ENCODE results near the gene OXTR.

OXTR gene

GRCh38 chr3:8767667-8768363 is 1.6 kb downstream of the OXTR start:
- no peak for DNase-seq (ENCODE audit: low spot score)

GRCh38 chr3:8767256-8767666 is 2.2 kb downstream of the OXTR start:
- no peak for DNase-seq (ENCODE audit: low spot score)

DNA sequence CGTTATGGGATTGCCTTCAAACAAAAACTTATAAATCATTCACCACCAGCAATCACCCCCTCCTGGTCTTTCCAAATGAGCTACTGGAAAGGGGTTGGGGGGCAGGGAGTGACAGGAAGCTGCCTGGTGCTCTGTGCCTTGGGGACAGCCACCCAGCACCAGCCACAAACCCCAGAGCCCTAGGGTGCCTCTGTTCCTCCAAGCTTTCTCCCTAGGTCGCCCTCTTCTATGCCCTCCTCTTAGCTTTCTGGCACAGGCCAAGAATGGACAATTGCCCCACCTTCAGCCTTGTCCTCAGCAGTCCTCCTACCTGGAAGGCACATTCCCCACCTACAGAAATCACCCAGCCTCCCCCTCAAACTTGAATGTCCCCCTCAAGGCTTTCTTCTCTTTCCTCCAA is 3.3 kb downstream of the OXTR start:
- no peak for DNase-seq (ENCODE audit: low spot score)

DNA sequence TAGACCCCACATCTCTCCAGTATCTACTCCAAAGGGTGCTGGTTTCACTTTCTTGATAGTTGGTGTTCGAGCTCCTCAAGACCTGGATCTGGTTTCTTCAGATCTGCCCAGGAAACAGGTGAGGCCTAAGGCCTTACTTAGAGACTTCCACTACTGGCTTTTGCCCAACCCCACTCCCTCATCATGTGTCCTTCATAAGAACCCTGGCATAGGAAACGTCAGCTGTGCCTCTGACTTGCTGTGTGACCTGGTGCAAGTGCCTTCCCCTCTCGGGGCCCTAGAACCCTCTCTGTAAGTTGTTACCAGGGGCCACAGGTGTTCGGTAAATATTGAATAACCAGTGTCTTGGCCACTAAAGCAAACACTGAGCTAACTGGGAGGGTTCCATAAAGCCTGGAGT is 3.9 kb downstream of the OXTR start:
- no peak for DNase-seq (ENCODE audit: low spot score)

DNA sequence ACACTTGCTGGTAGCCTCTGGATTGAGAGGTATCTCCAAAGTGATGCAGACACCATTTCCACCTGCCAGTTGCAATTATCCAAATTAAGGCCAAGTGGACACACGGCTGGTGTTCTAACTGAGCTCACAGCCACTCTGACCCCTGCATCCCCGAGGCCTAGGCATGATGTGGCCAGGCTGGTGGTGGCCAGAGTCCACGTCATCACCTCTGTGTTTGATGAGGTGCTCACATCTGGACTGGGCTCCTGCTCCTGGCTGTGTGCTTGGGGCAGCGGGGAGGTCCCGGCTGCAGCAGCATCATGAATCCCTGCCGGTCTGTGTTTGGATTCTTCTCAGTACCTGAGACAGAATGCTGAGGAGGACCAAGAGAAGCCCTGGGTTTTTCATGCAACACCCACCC is 4.9 kb downstream of the OXTR start:
- DNase-seq (ENCODE audit: low spot score) = no peak

DNA sequence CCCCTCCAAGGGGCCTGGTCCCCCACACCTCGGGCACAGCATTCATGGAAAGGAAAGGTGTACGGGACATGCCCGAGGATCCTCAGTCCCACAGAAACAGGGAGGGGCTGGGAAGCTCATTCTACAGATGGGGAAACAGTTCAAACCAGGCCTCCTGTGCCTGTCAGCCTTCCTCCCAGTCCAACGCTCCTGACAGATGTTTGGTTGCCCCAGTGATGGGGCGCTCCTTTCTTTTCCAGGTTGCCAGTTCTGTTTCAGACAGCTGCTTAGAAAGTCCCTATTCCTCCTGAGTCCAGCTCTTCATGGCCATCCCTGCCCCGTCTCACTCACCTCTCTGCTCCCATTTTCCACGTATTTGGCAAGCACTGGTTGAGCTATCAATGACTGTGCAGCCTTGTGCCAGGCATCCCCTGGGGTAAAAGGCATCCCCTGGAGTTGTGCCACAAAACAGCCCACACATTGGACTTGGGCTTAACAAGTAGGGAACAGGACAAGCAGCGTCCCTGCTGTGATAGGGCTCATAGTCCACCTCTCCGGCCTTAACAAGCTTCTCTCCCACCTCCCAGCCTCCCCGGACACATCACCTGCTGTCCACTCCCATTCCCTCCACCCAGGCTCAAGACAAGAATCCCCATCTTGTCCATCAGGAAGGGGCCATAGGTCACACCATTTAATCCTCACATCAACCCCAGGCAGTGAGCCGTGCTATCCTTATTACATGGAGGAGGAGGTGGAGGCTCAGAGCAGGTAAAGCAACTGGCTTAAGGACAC is 6.6 kb downstream of the OXTR start:
- DNase-seq (ENCODE audit: low spot score) = no peak

DNA sequence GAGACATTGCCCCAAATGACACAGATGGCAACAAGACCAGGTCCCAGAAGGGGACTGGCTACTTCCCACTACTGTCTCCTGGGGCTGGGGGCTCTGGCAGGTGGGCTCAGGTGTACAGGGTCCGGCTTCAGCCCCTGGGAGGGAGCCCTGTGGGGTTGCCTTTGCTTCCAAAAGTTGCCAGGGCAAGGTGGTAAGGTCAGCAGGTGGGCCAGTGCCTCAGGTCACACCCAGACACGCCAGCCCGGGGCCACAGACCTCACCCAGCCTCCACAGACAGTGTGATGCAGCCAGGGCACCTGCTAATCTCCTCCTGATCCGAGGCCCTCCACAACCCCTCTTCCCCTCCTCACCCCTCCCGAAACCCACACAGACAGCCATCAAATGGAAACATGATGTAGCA is 7.5 kb downstream of the OXTR start:
- no peak for DNase-seq (ENCODE audit: low spot score)

DNA sequence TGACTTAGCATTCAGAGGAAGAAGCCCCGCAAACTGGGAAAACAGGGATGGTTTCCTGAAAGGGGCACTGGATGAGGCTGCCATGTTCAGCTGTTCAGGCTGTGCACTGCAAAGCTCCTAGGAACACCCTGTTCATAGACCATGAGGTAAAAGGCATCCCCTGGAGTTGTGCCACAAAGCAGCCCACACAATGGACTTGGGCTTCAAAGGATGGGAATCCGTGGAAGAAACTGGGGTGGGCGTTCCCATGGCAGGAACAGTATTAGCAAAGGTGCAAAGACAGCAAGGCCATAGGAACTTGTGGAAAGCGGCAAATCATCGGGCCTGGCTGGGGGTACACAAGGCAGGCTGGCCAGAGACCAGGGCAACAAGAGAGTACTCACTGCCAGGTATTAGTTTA is 8.9 kb downstream of the OXTR start:
- DNase-seq (ENCODE audit: low spot score) = no peak

- no peak for DNase-seq (ENCODE audit: low spot score)
Observed at GRCh38 chr3:8760091-8760490, 9.3 kb downstream of the OXTR start.

- DNase-seq (ENCODE audit: low spot score) = no peak
Observed at GRCh38 chr3:8759038-8759707, 10.2 kb downstream of the OXTR start.

GRCh38 chr3:8757551-8758518 is 11.6 kb downstream of the OXTR start:
- DNase-seq (ENCODE audit: low spot score) = no peak

DNA sequence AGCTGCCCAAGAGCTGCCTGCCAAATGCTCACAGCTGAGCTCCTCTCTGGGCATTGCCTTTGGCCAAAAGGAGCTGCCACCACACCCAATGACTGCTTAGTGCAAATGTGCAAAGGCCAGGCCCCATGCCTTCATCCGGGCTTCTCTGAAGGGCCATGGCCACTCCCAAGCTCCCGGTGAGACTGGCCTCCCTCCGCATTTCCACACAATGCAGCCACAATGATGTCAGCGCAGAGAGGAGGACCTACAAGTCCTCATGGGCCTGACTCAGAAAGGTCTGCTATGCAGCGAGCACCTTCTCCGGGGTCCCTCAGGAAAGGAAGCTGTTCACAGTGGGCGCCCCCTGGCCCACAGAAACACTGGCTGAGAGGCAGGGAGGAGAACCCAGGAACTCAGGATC is 12.7 kb downstream of the OXTR start:
- DNase-seq (ENCODE audit: low spot score) = no peak

DNA sequence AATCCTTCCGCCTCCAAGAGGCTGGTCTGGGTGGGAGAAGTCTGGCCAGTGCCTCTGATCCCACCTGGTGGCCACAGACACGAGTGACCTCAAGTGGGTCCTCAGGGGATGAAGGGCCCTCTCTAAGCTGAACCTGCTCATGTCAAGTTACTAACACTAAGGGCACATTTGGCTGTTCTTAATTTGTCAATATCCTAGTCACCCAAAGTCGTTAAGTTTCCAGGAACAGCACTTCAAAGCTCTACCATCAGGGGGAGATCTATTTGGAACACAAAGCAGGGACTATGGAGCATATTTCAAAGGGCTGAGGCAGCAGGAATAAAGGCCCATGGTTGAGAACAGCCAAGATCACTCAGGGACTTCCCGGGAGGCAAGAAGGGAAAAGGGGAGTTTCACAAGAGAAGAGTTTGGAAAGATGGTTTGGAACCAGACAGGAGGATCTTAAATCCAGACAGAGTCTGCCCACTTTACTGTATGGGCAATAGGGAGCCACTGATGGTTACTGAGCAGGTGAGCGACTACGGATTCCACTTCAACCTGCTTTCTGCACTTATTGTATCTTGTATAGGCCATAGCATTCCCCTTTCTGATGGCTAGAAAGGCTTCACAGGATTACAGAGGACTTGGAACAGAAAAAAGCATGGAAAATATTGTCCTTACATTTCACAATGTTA is 13.7 kb downstream of the OXTR start:
- no peak for DNase-seq (ENCODE audit: low spot score)

GRCh38 chr3:8755097-8755496 is 14.3 kb downstream of the OXTR start:
- no peak for DNase-seq (ENCODE audit: low spot score)

DNA sequence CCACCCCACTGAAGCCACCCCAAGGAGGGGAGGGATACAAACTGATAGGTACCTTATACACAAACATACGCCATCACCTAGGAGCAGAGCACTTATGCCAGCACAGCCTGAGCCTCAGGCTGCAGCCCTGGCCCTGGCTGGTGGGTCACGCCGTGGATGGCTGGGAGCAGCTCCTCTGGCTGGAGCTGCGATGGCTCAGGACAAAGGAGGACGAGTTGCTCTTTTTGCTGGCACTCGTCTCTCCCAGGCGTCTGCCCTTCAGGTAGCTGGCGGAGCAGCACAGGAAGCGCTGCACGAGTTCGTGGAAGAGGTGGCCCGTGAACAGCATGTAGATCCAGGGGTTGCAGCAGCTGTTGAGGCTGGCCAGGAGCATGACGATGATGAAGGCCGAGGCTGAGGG is 16.6 kb downstream of the OXTR start:
- no peak for DNase-seq (ENCODE audit: low spot score)

DNA sequence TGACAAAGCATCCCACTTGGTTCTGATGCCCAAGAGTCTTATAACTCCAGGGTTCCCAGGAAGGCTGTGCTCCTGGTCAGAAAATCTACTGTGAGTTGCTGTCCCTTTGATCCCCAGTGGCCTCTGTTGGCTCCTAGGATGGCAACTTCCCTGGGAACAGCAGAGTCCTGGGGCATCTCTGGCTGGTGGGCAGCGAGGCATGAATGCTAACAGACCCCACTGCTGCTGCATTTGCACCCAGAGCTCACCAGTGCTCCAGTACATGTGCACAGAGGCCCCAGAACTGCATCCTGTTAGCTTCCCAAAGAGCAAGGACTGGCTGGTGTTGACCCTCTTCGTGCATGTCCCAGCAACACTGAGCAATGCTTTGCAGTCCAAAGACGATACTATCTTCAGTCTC is 20.1 kb downstream of the OXTR start:
- no peak for DNase-seq (ENCODE audit: low spot score)

GRCh38 chr3:8746780-8747345 is 22.6 kb downstream of the OXTR start:
- no peak for DNase-seq (ENCODE audit: low spot score)

DNA sequence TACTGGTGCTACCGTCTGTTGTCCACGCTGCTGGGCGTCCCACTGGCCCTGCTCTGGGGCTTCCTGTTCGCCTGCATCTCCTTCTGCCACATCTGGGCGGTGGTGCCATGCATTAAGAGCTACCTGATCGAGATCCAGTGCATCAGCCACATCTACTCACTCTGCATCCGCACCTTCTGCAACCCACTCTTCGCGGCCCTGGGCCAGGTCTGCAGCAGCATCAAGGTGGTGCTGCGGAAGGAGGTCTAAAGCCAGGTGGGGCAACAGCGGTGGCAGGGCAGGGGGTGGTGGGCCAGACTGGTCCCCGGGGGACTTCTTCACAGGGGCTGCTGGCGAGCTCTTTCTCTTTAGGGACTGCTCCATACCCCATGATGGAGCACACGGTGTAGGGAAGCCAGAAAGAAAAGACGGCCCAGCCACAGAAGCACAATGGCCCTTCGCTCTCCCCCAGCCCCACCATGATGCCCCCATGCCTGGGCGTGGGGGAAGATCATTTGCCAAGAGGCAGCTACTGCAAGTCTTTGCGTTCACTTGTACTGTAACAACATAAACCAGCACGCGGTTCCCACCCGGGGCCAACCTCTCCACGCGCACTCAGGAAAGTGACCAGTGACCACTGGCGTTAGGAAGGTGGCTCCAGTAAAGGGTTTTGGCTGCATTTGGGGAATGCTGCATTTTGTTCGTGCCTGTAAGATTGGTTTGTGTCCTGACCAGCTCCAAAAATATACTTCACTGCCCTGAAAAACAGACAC is 23.6 kb downstream of the OXTR start:
- no peak for DNase-seq (ENCODE audit: low spot score)

DNA sequence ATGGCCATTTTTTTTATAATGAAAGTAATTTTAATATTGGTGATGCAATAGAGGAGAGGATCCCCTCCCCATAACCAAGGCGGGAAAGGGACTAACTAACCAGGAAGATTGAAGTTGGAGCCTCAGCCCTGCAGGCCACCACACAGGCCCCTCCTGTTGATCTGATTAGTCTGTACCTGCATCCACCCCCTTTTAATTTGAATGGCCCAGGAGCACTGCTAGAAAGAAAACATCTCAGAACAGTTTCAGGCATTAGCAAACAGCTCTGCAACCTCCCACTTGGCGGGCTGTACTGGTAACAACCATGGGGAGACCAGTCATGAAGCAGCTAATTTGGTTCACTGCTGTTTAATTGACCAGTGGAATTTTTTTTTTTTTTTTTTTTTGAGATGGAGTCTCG is 25.5 kb downstream of the OXTR start:
- DNase-seq (ENCODE audit: low spot score) = no peak

- DNase-seq (ENCODE audit: low spot score) = no peak
Observed at GRCh38 chr3:8743021-8743601, 26.3 kb downstream of the OXTR start.

Data from left forelimb (tissue), 1 donor.